MM.1S (cell line): ENCODE results near the gene TMEM9B.

Experiments used
- DNase-seq: peaks from one replicate; pipeline ENCODE4 v3.0.0-alpha.2; 2015
- H2AFZ ChIP-seq: fragments of 300-600 bp; sonication (generic); 2 replicates; pipeline ENCODE4 v1.6.0; 2016; ENCODE audit warnings: antibody characterized with exemption, low read length
- H3F3A ChIP-seq: fragments of 300-600 bp; sonication (generic); 2 replicates; pipeline ENCODE4 v1.6.1; 2016; ENCODE audit warnings: mild to moderate bottlenecking, antibody characterized with exemption, low read length, moderate library complexity, mixed read lengths; ENCODE audit not compliant: insufficient read depth
- H3K27ac ChIP-seq: fragments of 300-600 bp; sonication (generic); 2 replicates; pipeline ENCODE4 v1.5.1; 2016; ENCODE audit warnings: mild to moderate bottlenecking, low read length
- H3K27me3 ChIP-seq: fragments of 300-600 bp; sonication (generic); replicated peaks from 2 replicates; pipeline ENCODE4 v1.6.0; 2016; ENCODE audit warnings: low read length; ENCODE audit not compliant: insufficient read depth
- H3K36me3 ChIP-seq: fragments of 300-600 bp; sonication (generic); replicated peaks from 2 replicates; pipeline ENCODE4 v1.6.1; 2016; ENCODE audit warnings: mild to moderate bottlenecking, low read length, mixed read lengths; ENCODE audit not compliant: insufficient read depth
- H3K4me1 ChIP-seq: fragments of 300-600 bp; sonication (generic); 2 replicates; pipeline ENCODE4 v1.6.1; 2016; ENCODE audit warnings: low read length, mixed read lengths
- H3K4me2 ChIP-seq: fragments of 300-600 bp; sonication (generic); 2 replicates; pipeline ENCODE4 v1.6.0; 2016; ENCODE audit warnings: low read depth, low read length
- H3K4me3 ChIP-seq: fragments of 300-600 bp; sonication (generic); 2 replicates; pipeline ENCODE4 v1.5.1; 2016; ENCODE audit warnings: low read length, mixed read lengths
- H3K79me2 ChIP-seq: fragments of 300-600 bp; sonication (generic); 2 replicates; pipeline ENCODE4 v1.6.1; 2016; ENCODE audit warnings: mixed run types, low read length, mixed read lengths
- H3K9ac ChIP-seq: fragments of 300-600 bp; sonication (generic); 2 replicates; pipeline ENCODE4 v1.6.1; 2016; ENCODE audit warnings: low read length, mixed read lengths
- H3K9me2 ChIP-seq: fragments of 300-600 bp; sonication (generic); replicated peaks from 2 replicates; pipeline ENCODE4 v1.6.1; 2016; ENCODE audit warnings: mild to moderate bottlenecking, low read length, mixed read lengths; ENCODE audit not compliant: insufficient read depth
- H3K9me3 ChIP-seq: fragments of 300-600 bp; sonication (generic); replicated peaks from 2 replicates; pipeline ENCODE4 v1.6.1; 2016; ENCODE audit warnings: mild to moderate bottlenecking, low read length, mixed read lengths; ENCODE audit not compliant: insufficient read depth
- H4K20me1 ChIP-seq: fragments of 300-600 bp; sonication (generic); 2 replicates; pipeline ENCODE4 v1.6.1; 2016; ENCODE audit warnings: mild to moderate bottlenecking, low read length, moderate library complexity, mixed read lengths; ENCODE audit not compliant: insufficient read depth
- CTCF ChIP-seq: fragments of 300-600 bp; sonication (generic); IDR thresholded peaks from 2 replicates; pipeline ENCODE4 v1.5.1; 2016; ENCODE audit warnings: antibody characterized with exemption, low read length, mixed read lengths
- EZH2 ChIP-seq: fragments of 300-600 bp; sonication (generic); optimal IDR thresholded peaks from 2 replicates; pipeline ENCODE3; 2017; ENCODE audit warnings: low read depth, mild to moderate bottlenecking, antibody characterized with exemption, low read length, mixed read lengths
- EZH2phosphoT487 ChIP-seq: fragments of 300-600 bp; sonication (generic); IDR thresholded peaks from 2 replicates; pipeline ENCODE4 v1.6.1; 2018; ENCODE audit warnings: antibody characterized with exemption, low read length

The TMEM9B gene

GRCh38 chr11:8910649-8911026, 53.6 kb downstream of the TMEM9B start:
- no peaks in the 10 kb centered on the region for H4K20me1 ChIP-seq
- peak overlapping the region; percentile 85 for H2AFZ ChIP-seq
- H3K9ac ChIP-seq: peak overlapping the region; percentile 31; the same call in 1 of the 2 replicates

GRCh38 chr11:8908099-8908498, 56.1 kb downstream of the TMEM9B start:
- Histone ChIP-seq H3K79me2 (peaks cover 10% of the 10 kb centered on the region; the same call in 1 of the 2 replicates), H2AFZ (no peak overlapping the region), H3F3A (0 out of 2 replicates have a peak, but pooled peaks cover 3% of the 10 kb centered on the region), H3K27me3 (no peaks in the 10 kb centered on the region), H3K4me2 (no peak overlapping the region), H3K9ac (no peak overlapping the region), H3K4me3 (no peak overlapping the region), H3K9me2 (no peaks in the 10 kb centered on the region), H3K4me1 (peaks cover 5% of the 10 kb centered on the region; the same call in 1 of the 2 replicates), H3K36me3 (no peaks in the 10 kb centered on the region), H3K9me3 (no peaks in the 10 kb centered on the region), H3K27ac (no peak overlapping the region), H4K20me1 (no peaks in the 10 kb centered on the region)
- TF ChIP-seq CTCF (no peak), EZH2phosphoT487 (no peak), EZH2 (no peak)
- no peak for DNase-seq

More at GRCh38 chr11:8910649-8911026, 53.6 kb downstream of the TMEM9B start:
- Histone ChIP-seq H3K9me3 (no peaks in the 10 kb centered on the region), H3K4me2 (peak overlapping the region; percentile 71), H3K4me1 (peaks cover 14% of the 10 kb centered on the region), H3K9me2 (no peaks in the 10 kb centered on the region), H3K4me3 (peak overlapping the region; percentile 66), H3K79me2 (peaks cover 10% of the 10 kb centered on the region; the same call in 1 of the 2 replicates), H3F3A (peaks cover 13% of the 10 kb centered on the region; the same call in 1 of the 2 replicates), H3K36me3 (no peaks in the 10 kb centered on the region), H3K27me3 (no peaks in the 10 kb centered on the region), H3K27ac (no peak overlapping the region)
- TF ChIP-seq EZH2 (no peak), EZH2phosphoT487 (no peak), CTCF (no peak)
- DNase-seq: no peak

- Histone ChIP-seq H3K4me3 (no peak overlapping the region), H3K9me2 (no peaks in the 10 kb centered on the region), H3K9me3 (no peaks in the 10 kb centered on the region), H3K27ac (no peak overlapping the region), H4K20me1 (no peaks in the 10 kb centered on the region), H3F3A (no peaks in the 10 kb centered on the region), H3K4me1 (peaks cover 5% of the 10 kb centered on the region; the same call in 1 of the 2 replicates), H3K9ac (no peak overlapping the region), H3K36me3 (no peaks in the 10 kb centered on the region), H3K4me2 (no peak overlapping the region), H2AFZ (no peak overlapping the region), H3K79me2 (peaks cover 5% of the 10 kb centered on the region; the same call in 1 of the 2 replicates), H3K27me3 (no peaks in the 10 kb centered on the region)
- no peak for TF ChIP-seq EZH2phosphoT487
- no peak for TF ChIP-seq CTCF
- no peak for TF ChIP-seq EZH2
- DNase-seq: no peak
These were observed 57.1 kb downstream of the TMEM9B start for GRCh38 chr11:8907116-8907515.
